ENCODE measurements around the gene ZFP1.

DNA sequence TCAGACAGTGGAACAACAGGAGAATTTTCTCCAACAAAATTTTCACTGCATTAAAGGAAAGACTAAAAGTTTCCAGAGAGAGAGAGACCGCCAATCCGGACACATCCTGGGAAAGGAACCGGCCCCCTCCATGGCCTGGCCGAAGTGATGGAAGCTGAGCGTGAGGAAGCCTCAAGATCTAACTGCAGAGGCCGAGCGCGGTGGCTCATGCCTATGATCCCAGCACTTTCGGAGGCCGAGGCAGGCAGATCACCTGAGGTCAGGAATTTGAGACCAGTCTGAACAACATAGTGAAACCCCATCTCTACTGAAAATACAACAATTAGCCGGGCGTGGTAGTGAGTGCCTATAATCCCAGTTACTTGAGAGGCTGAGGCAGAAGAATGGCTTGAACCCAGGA lies 54.8 kb downstream of the ZFP1 start:
- TF ChIP-seq TAF1 (IDR thresholded peaks at IDR 0.05; ENCODE audit: borderline replicate concordance, low read depth, low read length) (no peak), POLR2AphosphoS5 (IDR thresholded peaks at IDR 0.05; ENCODE audit: low read depth, low read length) (no peak)
